IMR-90 (cell line): Measurements from ENCODE around the gene CLK4. TPM values are rescaled to one million over a fixed set of nuclear protein-coding genes. Genes with fewer than 3 reads are reported as not detected.

Experiments
- ATAC-seq: fragments of 200-7000 bp; cut with Tn5 transposase; 2 replicates; pipeline ENCODE4 v1.9.1; 2020; ENCODE audit warnings: low read depth, mild to moderate bottlenecking, moderate library complexity
- BruUV-seq: library from RNA; stranded (reverse); fragments of 400-500 nt; replicated peaks from 2 replicates; lab custom pipeline; 2021; lab: Mats Ljungman, UMichigan
- CTCF ChIA-PET: fragments of 300-600 bp; formaldehyde crosslinking; extraction: SDS; loops from one replicate; lab custom pipeline; 2021; ENCODE audit warnings: antibody characterized with exemption; lab: Yijun Ruan, JAX
- POLR2A ChIA-PET: fragments of 300-600 bp; sonication (Branson Sonifier 250); formaldehyde crosslinking; loops from one replicate; lab custom pipeline; 2022; ENCODE audit warnings: antibody characterized with exemption; ENCODE audit not compliant: unreplicated experiment; lab: Charles Lee
- DNase-seq: peaks from one replicate; pipeline ENCODE4 v3.0.0; 2013
- H2AFZ ChIP-seq: replicated peaks from 2 replicates; pipeline ENCODE3; 2013; ENCODE audit warnings: low read length, mild to moderate bottlenecking; ENCODE audit not compliant: poor library complexity
- H2AK5ac ChIP-seq: 2 replicates; pipeline ENCODE4 v1.6.1; 2013; ENCODE audit warnings: low read depth, low read length, inconsistent platforms
- H2AK9ac ChIP-seq: replicated peaks from 2 replicates; pipeline ENCODE3; 2013; ENCODE audit warnings: mild to moderate bottlenecking, low read depth, low read length, moderate library complexity; ENCODE audit not compliant: poor library complexity
- H2BK120ac ChIP-seq: 2 replicates; pipeline ENCODE4 v1.6.1; 2013; ENCODE audit warnings: low read depth, low read length, inconsistent platforms
- H2BK15ac ChIP-seq: 3 replicates; pipeline ENCODE4 v1.6.1; 2013; ENCODE audit warnings: low read depth, low read length, inconsistent platforms
- H2BK20ac ChIP-seq: 2 replicates; pipeline ENCODE4 v1.6.1; 2013; ENCODE audit warnings: low read depth, mild to moderate bottlenecking, inconsistent platforms, low read length, moderate library complexity
- H2BK5ac ChIP-seq: 2 replicates; pipeline ENCODE4 v1.6.1; 2013; ENCODE audit warnings: mild to moderate bottlenecking, low read depth, low read length, inconsistent platforms; ENCODE audit not compliant: poor library complexity, severe bottlenecking
- H3K14ac ChIP-seq: replicated peaks from 2 replicates; pipeline ENCODE4 v1.6.1; 2013; ENCODE audit warnings: low read depth, low read length, inconsistent platforms
- H3K18ac ChIP-seq: 2 replicates; pipeline ENCODE4 v1.6.1; 2013; ENCODE audit warnings: low read depth, low read length, control low read depth
- H3K23ac ChIP-seq: 2 replicates; pipeline ENCODE4 v1.6.1; 2013; ENCODE audit warnings: low read depth, low read length, inconsistent platforms
- H3K27ac ChIP-seq: 2 replicates; pipeline ENCODE4 v1.5.1; 2013; ENCODE audit warnings: mild to moderate bottlenecking, control low read depth, low read length; ENCODE audit not compliant: insufficient read depth
- H3K27me3 ChIP-seq: 2 replicates; pipeline ENCODE4 v1.6.1; 2013; ENCODE audit warnings: low read length; ENCODE audit not compliant: control insufficient read depth, insufficient read depth
- H3K36me3 ChIP-seq: 2 replicates; pipeline ENCODE4 v1.6.1; 2013; ENCODE audit warnings: low read length, mixed read lengths; ENCODE audit not compliant: control insufficient read depth, insufficient read depth
- H3K4ac ChIP-seq: 2 replicates; pipeline ENCODE4 v1.6.1; 2013; ENCODE audit warnings: low read depth, low read length, inconsistent platforms
- H3K4me1 ChIP-seq: 2 replicates; pipeline ENCODE4 v1.6.1; 2013; ENCODE audit warnings: low read length, mixed read lengths; ENCODE audit not compliant: control insufficient read depth, insufficient read depth
- H3K4me2 ChIP-seq: 2 replicates; pipeline ENCODE4 v1.6.1; 2013; ENCODE audit warnings: low read depth, mild to moderate bottlenecking, control low read depth, low read length, moderate library complexity
- H3K4me3 ChIP-seq: 2 replicates; pipeline ENCODE4 v1.5.1; 2013; ENCODE audit warnings: low read depth, mild to moderate bottlenecking, control low read depth, low read length, moderate library complexity; ENCODE audit not compliant: insufficient read depth
- H3K56ac ChIP-seq: 2 replicates; pipeline ENCODE4 v1.6.1; 2013; ENCODE audit warnings: low read length, inconsistent platforms; ENCODE audit not compliant: insufficient read depth; ENCODE audit errors: extremely low read depth
- H3K79me1 ChIP-seq, 2 experiments: 2 replicates each; pipeline ENCODE4 v1.6.1; 2013; ENCODE audit warnings: low read length in 2 of 2, inconsistent platforms in 1 of 2, low read depth in 1 of 2
- H3K9ac ChIP-seq: 2 replicates; pipeline ENCODE4 v1.6.1; 2013; ENCODE audit warnings: low read depth, low read length, control low read depth
- H3K9me1 ChIP-seq: 2 replicates; pipeline ENCODE4 v1.6.1; 2013; ENCODE audit warnings: low read length, inconsistent platforms; ENCODE audit not compliant: insufficient read depth
- H3K9me3 ChIP-seq: 2 replicates; pipeline ENCODE4 v1.6.1; 2013; ENCODE audit warnings: low read length; ENCODE audit not compliant: control insufficient read depth, insufficient read depth
- H4K20me1 ChIP-seq: 2 replicates; pipeline ENCODE4 v1.6.1; 2013; ENCODE audit warnings: low read length, inconsistent platforms; ENCODE audit not compliant: insufficient read depth
- H4K5ac ChIP-seq: 2 replicates; pipeline ENCODE4 v1.6.1; 2013; ENCODE audit warnings: mild to moderate bottlenecking, low read depth, low read length, control low read depth
- H4K8ac ChIP-seq, 2 experiments: 2 replicates each; pipeline ENCODE4 v1.6.1; 2013; ENCODE audit warnings: low read depth in 2 of 2, low read length in 2 of 2, control low read depth in 1 of 2, inconsistent platforms in 1 of 2
- H4K91ac ChIP-seq: 2 replicates; pipeline ENCODE4 v1.6.1; 2013; ENCODE audit warnings: low read depth, low read length, inconsistent platforms; ENCODE audit not compliant: insufficient read depth
- BHLHE40 ChIP-seq: fragments of 150-350 bp; IDR thresholded peaks from 2 replicates; pipeline ENCODE4 v1.6.1; 2016; ENCODE audit warnings: mild to moderate bottlenecking, low read depth, low read length
- CHD1 ChIP-seq: IDR thresholded peaks from 2 replicates; pipeline ENCODE4 v1.6.1; 2012; ENCODE audit warnings: low read depth, low read length, improper control_type of control experiment
- ELK1 ChIP-seq: fragments of 150-350 bp; IDR thresholded peaks from 2 replicates; pipeline ENCODE4 v1.6.1; 2016; ENCODE audit warnings: low read depth, mild to moderate bottlenecking, low read length, moderate library complexity, borderline replicate concordance
- MAZ ChIP-seq: IDR thresholded peaks from 2 replicates; pipeline ENCODE4 v1.6.1; 2012; ENCODE audit warnings: low read depth, mild to moderate bottlenecking, low read length, improper control_type of control experiment, moderate library complexity, borderline replicate concordance
- MXI1 ChIP-seq: IDR thresholded peaks from 2 replicates; pipeline ENCODE4 v1.6.1; 2012; ENCODE audit warnings: low read depth, mild to moderate bottlenecking, low read length, moderate library complexity, borderline replicate concordance
- NFE2L2 ChIP-seq: fragments of 150-350 bp; IDR thresholded peaks from 2 replicates; pipeline ENCODE4 v1.6.1; 2016; ENCODE audit warnings: low read depth, mild to moderate bottlenecking, low read length
- POLR2A ChIP-seq: IDR thresholded peaks from 2 replicates; pipeline ENCODE4 v1.6.1; 2012; ENCODE audit warnings: mild to moderate bottlenecking, low read depth, low read length
- RAD21 ChIP-seq: IDR thresholded peaks from 2 replicates; pipeline ENCODE4 v1.6.1; 2012; ENCODE audit warnings: low read length, improper control_type of control experiment
- RCOR1 ChIP-seq: IDR thresholded peaks from 2 replicates; pipeline ENCODE4 v1.6.1; 2012; ENCODE audit warnings: mild to moderate bottlenecking, low read length, improper control_type of control experiment; ENCODE audit not compliant: insufficient replicate concordance
- RFX5 ChIP-seq: IDR thresholded peaks from 2 replicates; pipeline ENCODE4 v1.8.0; 2012; ENCODE audit warnings: low read depth, mild to moderate bottlenecking, low read length, moderate library complexity
- SMC3 ChIP-seq: fragments of 150-350 bp; IDR thresholded peaks from 2 replicates; pipeline ENCODE4 v1.6.1; 2016; ENCODE audit warnings: low read depth, mild to moderate bottlenecking, antibody characterized with exemption, low read length, moderate library complexity
- USF2 ChIP-seq: fragments of 150-350 bp; IDR thresholded peaks from 2 replicates; pipeline ENCODE4 v1.6.1; 2017; ENCODE audit warnings: mild to moderate bottlenecking, antibody characterized with exemption, low read length, low read depth
- WGBS, 2 experiments: methylation state at CpG; one replicate each; pipeline versions ENCODE4 v1.1.5 to v1.1.7; 2013; ENCODE audit warnings: missing lambda C conversion rate in 2 of 2; ENCODE audit not compliant: insufficient read length in 1 of 2; ENCODE audit errors: extremely low coverage in 2 of 2; 5-methylcytosine and 5-hydroxymethylcytosine counted together
- dilution Hi-C: fragments of 300-500 bp; cut with HindIII; formaldehyde crosslinking; loops from one replicate; pipeline ENCODE4 v1.14.3; 2018; ENCODE audit warnings: low sequenced_read_pairs; ENCODE audit not compliant: unreplicated experiment
- in situ Hi-C: fragments of 300-500 bp; cut with MboI; formaldehyde crosslinking; loops from 3 replicates; pipeline ENCODE4 v1.14.3; 2019; ENCODE audit warnings: low sequenced_read_pairs, inconsistent platforms, mixed read lengths
- intact Hi-C: fragments of 100-400 bp; cut with micrococcal nuclease; formaldehyde crosslinking; loops from 2 replicates; pipeline ENCODE4 v1.10.0; 2022
- polyA plus RNA-seq, 3 experiments: library from polyadenylated mRNA; depleted of rRNA; stranded (reverse); fragments of >200 nt; gene quantifications; 2 replicates each; pipeline ENCODE4 v1.2.3, GENCODE V29; 2012; ENCODE audit warnings: low replicate concordance in 1 of 3
- total RNA-seq: library from RNA; depleted of rRNA; stranded (reverse); fragments of >200 nt; gene quantifications from 2 replicates; pipeline ENCODE4 v1.2.3, GENCODE V29; 2012
- TF ChIP-seq, protein P1 (sequence below): conservative IDR thresholded peaks from 2 replicates; pipeline ENCODE4 v1.5.1; 2012; ENCODE audit warnings: mild to moderate bottlenecking, low read depth, low read length, improper control_type of control experiment

CLK4 gene
- total and polyA plus RNA-seq, 2 of the 4 experiments (the other 2 are of a cell fraction), result 8.2 to 11.9 TPM

DNA sequence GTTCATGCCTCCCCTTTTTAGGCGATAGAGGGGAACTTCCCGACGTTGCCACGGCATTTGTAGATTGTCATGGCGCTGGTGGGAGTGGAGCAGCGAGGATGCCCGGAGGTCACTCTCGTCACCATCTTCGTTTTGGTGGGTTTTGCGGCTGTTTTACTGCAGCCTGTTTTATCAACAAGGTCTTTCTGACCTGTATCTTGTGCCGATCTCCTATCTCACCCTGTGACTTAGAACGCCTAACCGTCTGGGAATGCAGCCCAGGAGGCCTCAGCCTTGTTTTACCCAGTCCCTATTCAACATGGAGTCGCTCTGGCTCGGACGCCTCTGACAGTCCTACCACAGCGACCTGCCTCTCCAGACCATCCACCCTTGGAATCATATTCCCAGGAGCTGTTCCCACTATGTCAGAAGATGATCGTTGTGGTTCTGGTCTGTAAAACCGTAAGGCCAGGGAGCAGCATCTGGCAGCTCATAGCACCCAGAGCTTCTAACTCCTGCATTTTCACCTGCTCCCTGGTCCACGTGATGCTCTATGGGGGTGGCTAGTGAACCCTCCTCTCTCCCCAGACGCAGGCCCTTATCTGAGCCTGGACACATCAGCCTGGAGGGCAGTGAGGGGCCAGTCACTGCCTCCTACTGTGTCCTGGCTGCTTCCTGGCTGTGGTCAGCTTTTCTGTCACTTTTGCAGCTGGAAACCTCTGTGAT is 35.1 kb upstream of the CLK4 start:
- Histone ChIP-seq H2BK15ac (no peak overlapping the region), H3K27ac (no peak overlapping the region), H4K8ac (no peak overlapping the region), H4K20me1 (no peaks in the 10 kb centered on the region), H2BK120ac (no peak overlapping the region), H3K9me3 (peaks cover 24% of the 10 kb centered on the region), H2BK20ac (no peak overlapping the region), H3K4ac (no peak overlapping the region), H4K5ac (no peak overlapping the region), H3K4me1 (no peaks in the 10 kb centered on the region), H4K91ac (no peak overlapping the region), H3K23ac (no peak overlapping the region), H3K4me2 (no peak overlapping the region), H3K4me3 (no peak overlapping the region), H2AFZ (peak overlapping the region; percentile 43), H3K18ac (no peak overlapping the region), H3K56ac (no peak overlapping the region), H2AK5ac (no peak overlapping the region), H3K27me3 (no peaks in the 10 kb centered on the region), H3K79me1 (no peaks in the 10 kb centered on the region), H2AK9ac (no peak overlapping the region), H3K14ac (no peak overlapping the region), H2BK5ac (no peak overlapping the region), H3K9me1 (no peaks in the 10 kb centered on the region), H3K36me3 (no peaks in the 10 kb centered on the region), H3K9ac (no peak overlapping the region)
- no peak for DNase-seq
- dilution Hi-C loops (no loop called here), in situ Hi-C loops (no loop called here), intact Hi-C loops (no loop called here)
- no peak for ATAC-seq
- no TSS peak for BruUV-seq
- TF ChIP-seq NFE2L2, result no peak
- TF ChIP-seq RAD21, result no peak
- TF ChIP-seq MAZ, result no peak
- no peak for TF ChIP-seq BHLHE40
- no peak for TF ChIP-seq ELK1
- no peak for TF ChIP-seq RFX5
- TF ChIP-seq, protein P1, sequence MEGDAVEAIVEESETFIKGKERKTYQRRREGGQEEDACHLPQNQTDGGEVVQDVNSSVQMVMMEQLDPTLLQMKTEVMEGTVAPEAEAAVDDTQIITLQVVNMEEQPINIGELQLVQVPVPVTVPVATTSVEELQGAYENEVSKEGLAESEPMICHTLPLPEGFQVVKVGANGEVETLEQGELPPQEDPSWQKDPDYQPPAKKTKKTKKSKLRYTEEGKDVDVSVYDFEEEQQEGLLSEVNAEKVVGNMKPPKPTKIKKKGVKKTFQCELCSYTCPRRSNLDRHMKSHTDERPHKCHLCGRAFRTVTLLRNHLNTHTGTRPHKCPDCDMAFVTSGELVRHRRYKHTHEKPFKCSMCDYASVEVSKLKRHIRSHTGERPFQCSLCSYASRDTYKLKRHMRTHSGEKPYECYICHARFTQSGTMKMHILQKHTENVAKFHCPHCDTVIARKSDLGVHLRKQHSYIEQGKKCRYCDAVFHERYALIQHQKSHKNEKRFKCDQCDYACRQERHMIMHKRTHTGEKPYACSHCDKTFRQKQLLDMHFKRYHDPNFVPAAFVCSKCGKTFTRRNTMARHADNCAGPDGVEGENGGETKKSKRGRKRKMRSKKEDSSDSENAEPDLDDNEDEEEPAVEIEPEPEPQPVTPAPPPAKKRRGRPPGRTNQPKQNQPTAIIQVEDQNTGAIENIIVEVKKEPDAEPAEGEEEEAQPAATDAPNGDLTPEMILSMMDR, result no peak
- no peak for TF ChIP-seq SMC3
- no peak for TF ChIP-seq CHD1
- TF ChIP-seq POLR2A, result no peak
- no peak for TF ChIP-seq USF2
- no peak for TF ChIP-seq RCOR1
- TF ChIP-seq MXI1, result no peak
- 71% methylated on average over 8 of the region's 21 CpGs; no CpG with 5 or more reads in 1 of the 2 experiments for WGBS, 2 experiments
- CTCF ChIA-PET, result no interaction called here
- POLR2A ChIA-PET, result no interaction called here
